DND-41 (cell line): ENCODE measurements around the gene DSG3.

Experiments used
- CTCF ChIP-seq: IDR thresholded peaks from 2 replicates; pipeline ENCODE4 v1.5.1; 2012; ENCODE audit warnings: borderline replicate concordance, low read length, moderate library complexity, mild to moderate bottlenecking; ENCODE audit not compliant: poor library complexity, severe bottlenecking; ENCODE audit errors: extremely low read depth
- EZH2 ChIP-seq: IDR thresholded peaks from 3 replicates; pipeline ENCODE4 v1.6.1; 2012; ENCODE audit warnings: borderline replicate concordance, low read depth, mild to moderate bottlenecking, moderate library complexity, low read length, inconsistent platforms; ENCODE audit not compliant: severe bottlenecking

GRCh38 chr18:31500051-31500688 is 52.6 kb downstream of the DSG3 start:
- TF ChIP-seq CTCF (no peak), EZH2 (no peak)
